Thyroid gland (tissue), 4 donors: ENCODE results near the gene XRRA1. TPM values are rescaled to one million over a fixed set of nuclear protein-coding genes. Genes with fewer than 3 reads are reported as not detected.

ENCODE experiments used
- DNase-seq, 2 donors: peaks; one replicate each; pipeline ENCODE4 v3.0.0-alpha.2; 2019
- H3K27ac ChIP-seq, 3 donors: fragments of 200-600 bp; sonication (generic); 1 replicate in 2 of 3; 2 replicates in 1 of 3; pipeline ENCODE4 v1.5.1; 2016 to 2019; ENCODE audit warnings: mild to moderate bottlenecking in 1 of 3, moderate library complexity in 1 of 3
- H3K27me3 ChIP-seq: fragments of 200-600 bp; sonication (generic); one replicate; pipeline ENCODE4 v1.5.1; 2019
- H3K36me3 ChIP-seq, 2 donors: fragments of 200-600 bp; sonication (generic); one replicate each; pipeline ENCODE4 v1.5.1; 2016 to 2019
- H3K4me1 ChIP-seq, 2 donors: fragments of 200-600 bp; sonication (generic); one replicate each; pipeline ENCODE4 v1.5.1; 2017 to 2019
- H3K4me3 ChIP-seq, 3 donors: fragments of 200-600 bp; sonication (generic); replicated peaks in 1 of 3; 1 replicate in 2 of 3; 2 replicates in 1 of 3; pipeline ENCODE4 v1.5.1; 2016; ENCODE audit warnings: mild to moderate bottlenecking in 1 of 3
- H3K9me3 ChIP-seq: fragments of 200-600 bp; sonication (generic); one replicate; pipeline ENCODE4 v1.5.1; 2017
- CTCF ChIP-seq, 6 experiments: fragments of 200-600 bp in 3 of 6; fragments of 450-650 bp in 3 of 6; sonication (generic) in 3 of 6; IDR thresholded peaks; one replicate each; pipeline ENCODE4 v1.5.1; 2016 to 2019; ENCODE audit warnings: antibody characterized with exemption in 6 of 6, mild to moderate bottlenecking in 2 of 6, inconsistent platforms in 1 of 6, moderate library complexity in 1 of 6
- POLR2A ChIP-seq, 2 donors: fragments of 450-650 bp; IDR thresholded peaks; one replicate each; pipeline ENCODE4 v1.6.1; 2017; ENCODE audit warnings: antibody characterized with exemption in 2 of 2, mild to moderate bottlenecking in 2 of 2, moderate library complexity in 1 of 2
- WGBS, 2 donors: methylation state at CpG; one replicate each; pipeline ENCODE4 v1.1.5; 2017; 5-methylcytosine and 5-hydroxymethylcytosine counted together
- intact Hi-C: fragments of 100-400 bp; cut with DNase I; formaldehyde crosslinking; loops from one replicate; pipeline ENCODE4 v1.15.1; 2023
- total RNA-seq, 4 donors: library from RNA; depleted of rRNA; stranded (reverse); fragments of >200 nt; gene quantifications; one replicate each; pipeline ENCODE4 v1.2.3, GENCODE V29; 2016

XRRA1 gene
- total RNA-seq, 4 donors from 2014 or later = 26.8 to 80.6 (median 39.1) TPM

- no peak overlapping the region for H3K4me3 ChIP-seq
- no peaks in the 10 kb centered on the region for H3K27me3 ChIP-seq
- no peak overlapping the region for H3K27ac ChIP-seq
- no peak for TF ChIP-seq CTCF (IDR thresholded peaks at IDR 0.05)
- no peak for TF ChIP-seq POLR2A (IDR thresholded peaks at IDR 0.05)
- no peaks in the 10 kb centered on the region for H3K4me1 ChIP-seq
- no peaks in the 10 kb centered on the region for H3K9me3 ChIP-seq
- DNase-seq = no peak
- intact Hi-C loops = no loop called here
- H3K36me3 ChIP-seq = peaks cover 5 to 11% of the 10 kb centered on the region in 2 donors
Measured at GRCh38 chr11:74860743-74861142, 88.1 kb downstream of the XRRA1 start.

- intact Hi-C loops = no loop called here
- H3K9me3 ChIP-seq = no peaks in the 10 kb centered on the region
- TF ChIP-seq CTCF (IDR thresholded peaks at IDR 0.05) (no peak), POLR2A (IDR thresholded peaks at IDR 0.05) (no peak)
- H3K27me3 ChIP-seq = no peaks in the 10 kb centered on the region
- no peaks in the 10 kb centered on the region for H3K4me1 ChIP-seq
- no peak overlapping the region for H3K27ac ChIP-seq
- H3K4me3 ChIP-seq = no peak overlapping the region
- WGBS, 2 donors = 88 to 89% methylated on average over 4 of the region's 4 CpGs
- DNase-seq = no peak
- H3K36me3 ChIP-seq = peaks cover 8% of the 10 kb centered on the region in 2 donors
Measured at GRCh38 chr11:74853223-74853622, 95.7 kb downstream of the XRRA1 start.

GRCh38 chr11:74849525-74850391 lies 99.1 kb downstream of the XRRA1 start:
- intact Hi-C loops = no loop called here
- 73 to 76% methylated on average over 7 of the region's 7 CpGs for WGBS, 2 donors
- no peaks in the 10 kb centered on the region for H3K4me1 ChIP-seq
- no peaks in the 10 kb centered on the region for H3K9me3 ChIP-seq
- no peak overlapping the region for H3K27ac ChIP-seq
- DNase-seq = no peak
- no peaks in the 10 kb centered on the region for H3K27me3 ChIP-seq
- no peak overlapping the region for H3K4me3 ChIP-seq
- peaks cover 6 to 8% of the 10 kb centered on the region in 2 donors for H3K36me3 ChIP-seq
- TF ChIP-seq POLR2A (IDR thresholded peaks at IDR 0.05) (no peak), CTCF (IDR thresholded peaks at IDR 0.05) (no peak)

GRCh38 chr11:74847895-74848294 lies 101.0 kb downstream of the XRRA1 start:
- intact Hi-C loops = no loop called here
- no peak for DNase-seq

More at GRCh38 chr11:74847895-74848294, 101.0 kb downstream of the XRRA1 start:
- Histone ChIP-seq H3K36me3 (peaks cover 10 to 12% of the 10 kb centered on the region in 2 donors), H3K4me1 (no peaks in the 10 kb centered on the region), H3K27ac (no peak overlapping the region), H3K9me3 (no peaks in the 10 kb centered on the region), H3K27me3 (no peaks in the 10 kb centered on the region), H3K4me3 (no peak overlapping the region)
- WGBS, 2 donors = 96 to 100% methylated on average over 5 to 6 of the region's 6 CpGs
- TF ChIP-seq POLR2A (IDR thresholded peaks at IDR 0.05) (no peak), CTCF (IDR thresholded peaks at IDR 0.05) (no peak)
